Keratinocyte (primary cell): ENCODE measurements around the gene SENP1. TPM values are rescaled to one million over a fixed set of nuclear protein-coding genes. Genes with fewer than 3 reads are reported as not detected.

Experiments
- DNase-seq: peaks from one replicate; pipeline ENCODE4 v3.0.0-alpha.2; 2011; ENCODE audit warnings: low read depth, missing footprints, low spot score
- FAIRE-seq: peaks from 2 replicates; lab custom pipeline; 2011; peaks lifted over from hg19 to GRCh38; lab: Jason Lieb, UNC
- H2AFZ ChIP-seq: 2 replicates; pipeline ENCODE4 v1.6.0; 2012; ENCODE audit warnings: low read length, control low read depth, inconsistent platforms; ENCODE audit not compliant: control insufficient read depth
- H3K27ac ChIP-seq: 2 replicates; pipeline ENCODE4 v1.5.1; 2011; ENCODE audit warnings: low read length; ENCODE audit not compliant: control insufficient read depth, insufficient read depth
- H3K27me3 ChIP-seq: 3 replicates; pipeline ENCODE4 v1.6.0; 2011; ENCODE audit warnings: low read length; ENCODE audit not compliant: control insufficient read depth, insufficient read depth; ENCODE audit errors: extremely low read depth
- H3K36me3 ChIP-seq, 2 experiments: 2 replicates in 1 of 2; 3 replicates in 1 of 2; pipeline ENCODE4 v1.5.1; 2011; ENCODE audit warnings: low read length in 2 of 2, mild to moderate bottlenecking in 1 of 2; ENCODE audit not compliant: control insufficient read depth in 2 of 2, insufficient read depth in 2 of 2; ENCODE audit errors: extremely low read depth in 1 of 2
- H3K4me1 ChIP-seq: 3 replicates; pipeline ENCODE4 v1.5.1; 2011; ENCODE audit warnings: low read length; ENCODE audit not compliant: control insufficient read depth, insufficient read depth; ENCODE audit errors: extremely low read depth
- H3K4me2 ChIP-seq: 3 replicates; pipeline ENCODE4 v1.6.0; 2011; ENCODE audit warnings: low read depth, low read length; ENCODE audit not compliant: control insufficient read depth, insufficient read depth; ENCODE audit errors: extremely low read depth
- H3K4me3 ChIP-seq, 3 experiments: fragments of 200-600 bp in 1 of 3; sonication (generic) in 1 of 3; 2 replicates in 2 of 3; 3 replicates in 1 of 3; pipeline ENCODE4 v1.5.1; 2011 to 2016; ENCODE audit warnings: low read length in 3 of 3, mild to moderate bottlenecking in 3 of 3, control low read depth in 2 of 3, inconsistent platforms in 1 of 3, low read depth in 1 of 3, mixed read lengths in 1 of 3, mixed run types in 1 of 3, moderate library complexity in 1 of 3; ENCODE audit not compliant: control insufficient read depth in 2 of 3, insufficient read depth in 2 of 3; ENCODE audit errors: extremely low read depth in 1 of 3
- H3K79me2 ChIP-seq: 2 replicates; pipeline ENCODE4 v1.6.0; 2012; ENCODE audit warnings: low read length; ENCODE audit not compliant: control insufficient read depth, insufficient read depth
- H3K9ac ChIP-seq: 3 replicates; pipeline ENCODE4 v1.6.0; 2011; ENCODE audit warnings: low read length; ENCODE audit not compliant: control insufficient read depth, insufficient read depth; ENCODE audit errors: extremely low read depth
- H3K9me1 ChIP-seq: 3 replicates; pipeline ENCODE4 v1.6.0; 2011; ENCODE audit warnings: low read length; ENCODE audit not compliant: control insufficient read depth, insufficient read depth; ENCODE audit errors: extremely low read depth
- H3K9me3 ChIP-seq: 2 replicates; pipeline ENCODE4 v1.5.1; 2012; ENCODE audit warnings: low read depth, low read length; ENCODE audit not compliant: control insufficient read depth
- H4K20me1 ChIP-seq: 3 replicates; pipeline ENCODE4 v1.6.0; 2011; ENCODE audit warnings: low read length; ENCODE audit not compliant: control insufficient read depth, insufficient read depth; ENCODE audit errors: extremely low read depth
- CTCF ChIP-seq, 3 experiments: IDR thresholded peaks in 1 of 3; conservative IDR thresholded peaks in 1 of 3; optimal IDR thresholded peaks in 1 of 3; 2 replicates in 2 of 3; 3 replicates in 1 of 3; pipeline versions ENCODE3 to v1.5.1; 2011; ENCODE audit warnings: low read length in 3 of 3, mild to moderate bottlenecking in 3 of 3, moderate library complexity in 2 of 3, control low read depth in 1 of 3, inconsistent platforms in 1 of 3; ENCODE audit not compliant: insufficient read depth in 2 of 3; ENCODE audit errors: extremely low read depth in 1 of 3
- EZH2 ChIP-seq: IDR thresholded peaks from one replicate; pipeline ENCODE4 v1.6.1; 2012; ENCODE audit warnings: inconsistent platforms, mild to moderate bottlenecking, low read length, moderate library complexity
- dilution Hi-C: fragments of 300-500 bp; cut with MboI; formaldehyde crosslinking; loops from one replicate; pipeline ENCODE4 v1.7.0; 2020; ENCODE audit warnings: low sequenced_read_pairs; ENCODE audit not compliant: extremely low pct_ligation_motif_present
- polyA plus RNA-seq, 5 experiments: library from polyadenylated mRNA; depleted of rRNA in 3 of 5; stranded (reverse) in 3 of 5; stranded (forward) in 1 of 5; unstranded in 1 of 5; fragments of >200 nt; gene quantifications; 1 replicate in 1 of 5; 2 replicates in 3 of 5; 3 replicates in 1 of 5; pipeline versions ENCODE4 v1.2.1 to v1.2.3, GENCODE V29; 2011 to 2012; ENCODE audit warnings: missing spikeins in 2 of 5, low read depth in 1 of 5, low replicate concordance in 1 of 5

Gene SENP1
- polyA plus RNA-seq, 1 donor (not counting 4 experiments of a cell fraction or from before 2014, with no cell fraction given) = 15.4 TPM

GRCh38 chr12:48034835-48035805 is 70.8 kb downstream of the SENP1 start:
- no peak for TF ChIP-seq EZH2
- TF ChIP-seq CTCF (optimal IDR thresholded peaks at IDR 0.05 in 1 of 3, IDR thresholded peaks at IDR 0.05 in 1 of 3, conservative IDR thresholded peaks at IDR 0.05 in 1 of 3; ENCODE audit: extremely low read depth in 1 of 3, insufficient read depth in 2 of 3, low read length in 3 of 3) = no peak
- dilution Hi-C loops = no loop called here
- DNase-seq (no peak), FAIRE-seq (no peak)
- Histone ChIP-seq H3K4me2 (no peak overlapping the region), H4K20me1 (no peaks in the 10 kb centered on the region), H3K9me3 (no peaks in the 10 kb centered on the region), H3K27me3 (no peaks in the 10 kb centered on the region), H2AFZ (no peak overlapping the region), H3K9ac (no peak overlapping the region), H3K79me2 (no peaks in the 10 kb centered on the region), H3K36me3 (no peaks in the 10 kb centered on the region), H3K9me1 (no peaks in the 10 kb centered on the region), H3K27ac (no peak overlapping the region), H3K4me3 (no peak overlapping the region), H3K4me1 (peaks cover 3% of the 10 kb centered on the region)

GRCh38 chr12:48033451-48033850 is 72.4 kb downstream of the SENP1 start:
- Histone ChIP-seq H3K27me3 (no peaks in the 10 kb centered on the region), H3K9me3 (no peaks in the 10 kb centered on the region), H3K27ac (no peak overlapping the region), H3K79me2 (no peaks in the 10 kb centered on the region), H3K4me1 (peaks cover 3% of the 10 kb centered on the region), H2AFZ (no peak overlapping the region), H4K20me1 (no peaks in the 10 kb centered on the region), H3K36me3 (no peaks in the 10 kb centered on the region), H3K9me1 (no peaks in the 10 kb centered on the region), H3K4me2 (no peak overlapping the region), H3K4me3 (no peak overlapping the region), H3K9ac (no peak overlapping the region)
- no peak for FAIRE-seq
- dilution Hi-C loops = no loop called here
- no peak for DNase-seq
- TF ChIP-seq CTCF (optimal IDR thresholded peaks at IDR 0.05 in 1 of 3, IDR thresholded peaks at IDR 0.05 in 1 of 3, conservative IDR thresholded peaks at IDR 0.05 in 1 of 3; ENCODE audit: extremely low read depth in 1 of 3, insufficient read depth in 2 of 3, low read length in 3 of 3) (no peak), EZH2 (no peak)
